ENCODE data around the gene CCL3.

DNA sequence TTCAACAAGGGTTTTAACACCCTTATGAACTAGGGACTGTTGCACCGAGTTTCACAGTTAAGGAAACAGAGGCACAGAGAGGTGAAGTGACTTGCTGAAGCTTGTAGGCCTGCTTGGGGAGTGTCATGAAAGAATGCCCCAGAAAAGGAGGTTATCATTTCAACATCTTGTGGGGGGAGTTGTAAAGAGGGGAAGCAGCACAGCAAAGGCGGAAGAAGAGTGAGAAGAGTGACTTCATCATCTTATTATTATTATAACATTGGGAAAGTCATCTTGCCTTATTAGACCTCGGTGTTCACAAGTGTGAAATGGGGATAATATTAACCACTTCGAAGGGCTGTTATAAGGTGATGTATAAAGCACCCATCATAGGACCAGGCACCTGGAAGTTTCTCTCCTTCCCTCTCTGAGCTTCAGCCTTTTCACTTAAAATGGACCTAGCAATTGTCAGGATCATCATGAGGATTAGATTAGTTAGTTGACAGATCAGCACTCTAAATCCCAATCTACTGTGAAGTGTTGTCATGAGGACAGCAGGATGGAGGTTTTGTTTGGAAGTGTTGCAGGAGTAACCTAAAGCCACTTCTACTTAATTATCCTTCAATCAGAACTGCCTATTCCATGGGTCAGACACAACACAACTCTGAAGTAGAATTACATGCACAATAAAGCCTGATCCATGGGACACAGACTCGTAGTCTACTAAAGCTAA lies 16.0 kb upstream of the CCL3 start:
- TF ChIP-seq, protein P1, sequence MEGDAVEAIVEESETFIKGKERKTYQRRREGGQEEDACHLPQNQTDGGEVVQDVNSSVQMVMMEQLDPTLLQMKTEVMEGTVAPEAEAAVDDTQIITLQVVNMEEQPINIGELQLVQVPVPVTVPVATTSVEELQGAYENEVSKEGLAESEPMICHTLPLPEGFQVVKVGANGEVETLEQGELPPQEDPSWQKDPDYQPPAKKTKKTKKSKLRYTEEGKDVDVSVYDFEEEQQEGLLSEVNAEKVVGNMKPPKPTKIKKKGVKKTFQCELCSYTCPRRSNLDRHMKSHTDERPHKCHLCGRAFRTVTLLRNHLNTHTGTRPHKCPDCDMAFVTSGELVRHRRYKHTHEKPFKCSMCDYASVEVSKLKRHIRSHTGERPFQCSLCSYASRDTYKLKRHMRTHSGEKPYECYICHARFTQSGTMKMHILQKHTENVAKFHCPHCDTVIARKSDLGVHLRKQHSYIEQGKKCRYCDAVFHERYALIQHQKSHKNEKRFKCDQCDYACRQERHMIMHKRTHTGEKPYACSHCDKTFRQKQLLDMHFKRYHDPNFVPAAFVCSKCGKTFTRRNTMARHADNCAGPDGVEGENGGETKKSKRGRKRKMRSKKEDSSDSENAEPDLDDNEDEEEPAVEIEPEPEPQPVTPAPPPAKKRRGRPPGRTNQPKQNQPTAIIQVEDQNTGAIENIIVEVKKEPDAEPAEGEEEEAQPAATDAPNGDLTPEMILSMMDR (conservative IDR thresholded peaks at IDR 0.05 in 1 of 2, IDR thresholded peaks at IDR 0.05 in 1 of 2; ENCODE audit: extremely low read depth in 1 of 2, insufficient read depth in 1 of 2, low read depth in 1 of 2, low read length in 2 of 2), result no peak
- TF ChIP-seq EZH2 (IDR thresholded peaks at IDR 0.05; ENCODE audit: borderline replicate concordance, low read length), result no peak

All from mammary epithelial cell (primary cell).